ENCODE data around the gene SEMA4C.

The SEMA4C gene

DNA sequence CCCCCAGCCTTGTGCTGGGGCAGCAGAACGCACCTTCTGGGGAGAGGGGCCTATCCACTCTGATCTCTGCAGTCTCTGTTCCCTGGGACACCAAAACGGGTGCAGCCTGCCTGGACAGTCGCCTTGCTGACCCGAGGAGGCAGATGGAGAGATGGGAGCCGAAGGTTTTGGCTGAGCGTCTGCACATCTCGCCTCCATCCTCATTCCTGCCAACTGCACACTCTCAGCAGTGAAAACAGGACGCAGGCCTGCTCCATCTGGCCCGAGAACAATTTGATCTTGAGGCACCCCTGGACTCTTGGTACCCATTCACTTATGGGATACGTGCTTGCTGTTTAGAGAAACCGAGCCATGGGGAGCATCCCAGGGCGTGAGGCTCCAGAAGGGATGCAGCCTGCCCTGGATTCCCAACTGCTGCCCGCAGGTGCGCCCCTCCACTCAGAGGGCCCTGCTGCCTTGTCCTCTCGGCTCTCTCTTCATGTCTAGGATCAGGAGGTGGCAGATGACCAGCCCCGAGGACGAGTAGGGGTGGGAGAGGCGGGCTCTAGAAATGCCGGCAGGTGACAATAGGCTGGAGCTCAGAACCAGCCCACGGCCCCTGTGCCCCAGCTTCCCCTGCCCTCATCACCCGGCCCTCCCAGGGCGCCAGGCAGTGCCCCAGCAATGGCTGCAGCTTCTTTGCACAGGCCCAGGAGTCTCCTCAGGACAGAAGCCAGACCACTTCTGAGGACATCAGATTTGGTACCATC, 9.1 kb upstream of the SEMA4C start:
- DNase-seq = no peak

- no peak for DNase-seq
Observed at GRCh38 chr2:96878171-96878570, 8.3 kb upstream of the SEMA4C start.

- DNase-seq = no peak
Observed at GRCh38 chr2:96877631-96878092, 7.8 kb upstream of the SEMA4C start.

GRCh38 chr2:96877042-96877451, 7.2 kb upstream of the SEMA4C start:
- DNase-seq = no peak

DNA sequence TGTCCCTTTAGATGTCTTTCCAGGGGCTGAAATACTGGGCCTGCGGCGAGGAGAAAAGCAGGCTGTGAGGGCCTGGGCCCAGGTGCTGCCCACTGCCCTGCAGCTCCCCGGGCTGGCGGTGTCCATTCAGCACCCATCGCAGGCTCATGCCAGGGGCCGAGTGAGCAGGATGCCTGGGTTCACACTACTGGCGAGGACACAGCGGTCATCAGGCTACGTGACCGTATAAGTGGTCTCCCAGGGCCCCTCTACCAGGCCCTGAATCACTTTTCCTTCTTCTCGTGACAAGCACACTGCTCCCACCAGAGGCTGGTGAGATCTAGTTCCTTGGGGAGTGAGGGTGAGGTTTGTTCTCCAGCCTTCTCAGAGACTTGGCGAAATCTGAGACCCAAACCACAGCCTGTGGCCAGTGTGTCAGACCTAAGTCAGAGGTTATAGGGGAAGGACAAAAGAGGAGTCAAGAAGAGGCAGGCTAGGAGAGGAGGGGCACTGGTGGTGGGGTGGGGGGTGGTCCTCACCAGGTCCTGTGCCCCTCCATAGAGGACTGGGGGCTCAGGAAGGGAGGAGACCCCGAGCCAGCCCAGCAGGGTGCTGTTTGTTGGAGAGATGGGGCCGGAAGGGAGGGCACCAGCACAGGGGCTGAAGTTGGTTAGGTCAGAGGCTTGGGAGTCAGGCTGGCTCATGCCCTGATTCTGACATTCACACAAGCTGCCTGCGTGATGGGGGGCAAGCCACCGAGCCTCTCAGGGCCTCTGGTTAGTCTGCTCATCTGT, 6.6 kb upstream of the SEMA4C start:
- no peak for DNase-seq

DNA sequence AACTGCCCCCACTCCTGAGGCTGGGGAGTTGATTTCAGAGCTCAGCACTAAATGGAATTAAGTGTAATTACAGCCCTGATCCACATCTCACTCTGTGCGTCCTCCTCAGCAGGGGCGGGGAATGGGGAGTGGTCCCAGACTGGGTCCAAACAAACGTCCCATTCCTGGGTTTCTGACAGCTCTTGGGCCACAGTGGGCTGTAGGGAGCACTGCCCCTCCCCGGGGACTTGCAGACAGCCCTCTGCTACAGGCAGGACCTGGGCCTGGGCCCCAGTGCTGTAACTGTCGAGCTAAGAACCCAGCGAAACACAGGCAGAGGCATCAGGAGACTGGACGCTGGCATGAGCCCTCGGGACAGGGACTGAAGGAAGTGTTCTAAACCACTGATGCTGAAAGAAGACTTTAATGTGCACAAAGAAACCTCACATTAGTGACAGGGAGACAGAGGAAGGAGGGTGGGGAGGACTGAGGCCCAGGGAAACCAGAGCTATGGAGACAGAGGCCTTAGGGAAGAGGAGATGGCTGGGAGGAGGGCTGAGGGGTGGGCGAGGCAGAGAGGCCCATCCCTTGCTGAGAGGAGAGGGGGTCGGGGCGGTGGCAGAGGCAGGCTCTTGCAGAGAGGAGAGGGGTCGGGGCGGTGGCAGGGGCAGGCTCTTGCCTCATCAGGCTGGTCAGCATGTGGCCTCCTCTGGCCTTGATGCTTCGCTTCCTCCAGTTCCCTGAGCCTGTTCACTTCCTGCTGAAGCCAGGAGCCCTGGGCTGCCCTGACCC, 5.8 kb upstream of the SEMA4C start:
- no peak for DNase-seq

- DNase-seq = no peak
Observed at GRCh38 chr2:96874198-96874831, 4.4 kb upstream of the SEMA4C start.

DNA sequence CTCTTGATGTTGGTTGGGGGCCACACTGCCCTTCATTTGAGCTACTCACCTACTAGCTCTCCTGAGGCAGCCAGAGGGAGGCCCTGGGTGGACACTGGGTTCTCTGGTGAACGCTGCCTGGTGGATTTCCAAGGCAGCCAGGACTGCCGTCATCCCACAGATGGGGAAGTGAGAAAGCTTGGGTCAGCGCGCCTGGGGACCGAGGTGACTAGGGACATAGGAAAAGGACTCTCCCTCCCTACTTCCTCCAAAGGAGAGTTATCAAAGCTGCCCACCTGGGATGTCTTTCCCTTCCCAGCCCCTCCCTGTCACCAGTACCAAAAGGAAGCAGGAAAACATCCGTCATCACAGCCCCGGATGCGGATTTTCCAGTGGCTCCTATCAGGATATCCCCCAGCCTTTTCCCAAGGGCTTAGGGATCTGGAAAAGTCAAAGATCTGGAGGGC, 3.8 kb upstream of the SEMA4C start:
- no peak for DNase-seq

DNA sequence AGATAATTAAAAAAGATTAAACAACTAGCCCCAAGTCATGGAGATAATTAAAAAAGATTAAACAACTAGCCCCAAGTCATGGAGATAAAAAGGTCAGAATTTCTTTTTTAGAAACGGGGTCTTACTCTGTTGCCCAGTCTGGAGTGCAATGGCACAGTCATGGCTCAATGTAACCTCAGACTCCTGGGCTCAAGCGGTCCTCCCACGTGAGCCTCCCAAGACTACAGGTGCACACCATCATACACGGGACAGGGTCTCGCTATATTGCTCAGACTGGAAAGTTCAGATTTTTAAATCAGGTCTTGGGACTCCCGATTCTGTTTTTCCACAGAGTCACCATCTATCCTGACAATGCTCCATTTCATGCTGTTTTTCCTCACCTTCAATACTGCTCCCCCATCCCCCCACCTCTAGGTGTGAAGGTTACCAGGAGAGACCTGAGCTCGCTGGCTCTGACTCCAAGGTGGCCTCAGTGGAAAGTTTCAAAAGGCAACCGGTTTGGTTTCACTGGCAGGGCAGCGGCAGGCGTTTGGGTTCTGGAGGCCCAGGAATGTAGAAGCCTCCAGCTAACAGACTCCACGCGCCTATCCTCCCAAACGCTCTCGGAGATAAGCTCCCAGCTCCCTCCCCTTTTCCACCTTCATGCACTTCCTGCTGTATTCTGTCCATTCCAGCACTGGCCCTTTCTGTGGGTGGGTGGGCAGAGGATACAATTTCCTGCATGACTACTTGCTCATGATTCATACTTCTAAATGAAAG, 2.9 kb upstream of the SEMA4C start:
- no peak for DNase-seq

- DNase-seq = no peak
Observed at GRCh38 chr2:96870626-96871255, 861 bp upstream of the SEMA4C start.

DNA sequence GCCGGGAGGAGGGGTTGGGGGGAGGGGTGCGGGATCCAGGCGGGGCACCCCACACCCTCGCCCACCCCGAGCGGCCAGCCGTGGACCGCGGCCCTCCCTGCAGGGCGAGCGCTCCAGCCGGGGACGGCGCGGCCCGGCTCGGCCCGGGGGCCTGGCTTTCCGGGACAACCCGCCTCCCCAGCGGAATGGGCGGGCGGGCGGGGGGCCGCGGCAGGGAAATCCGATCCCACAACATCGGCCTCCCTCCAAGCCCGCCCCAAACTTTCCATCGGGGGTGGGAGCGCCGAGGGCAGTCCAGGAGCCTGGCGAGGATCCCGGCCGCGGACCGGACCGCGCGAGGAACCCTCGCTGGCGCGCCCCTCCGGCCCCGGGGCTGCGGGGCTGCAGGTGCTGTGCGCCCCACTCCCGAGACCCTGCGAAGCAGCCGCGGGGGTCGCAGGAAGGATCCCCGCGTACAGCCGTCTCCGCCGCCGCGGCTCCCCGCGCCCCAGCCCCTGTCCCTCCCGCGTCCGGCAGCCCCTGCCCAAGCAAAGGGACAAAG, 529 bp downstream of the SEMA4C start:
- peak; percentile 27 for DNase-seq

DNA sequence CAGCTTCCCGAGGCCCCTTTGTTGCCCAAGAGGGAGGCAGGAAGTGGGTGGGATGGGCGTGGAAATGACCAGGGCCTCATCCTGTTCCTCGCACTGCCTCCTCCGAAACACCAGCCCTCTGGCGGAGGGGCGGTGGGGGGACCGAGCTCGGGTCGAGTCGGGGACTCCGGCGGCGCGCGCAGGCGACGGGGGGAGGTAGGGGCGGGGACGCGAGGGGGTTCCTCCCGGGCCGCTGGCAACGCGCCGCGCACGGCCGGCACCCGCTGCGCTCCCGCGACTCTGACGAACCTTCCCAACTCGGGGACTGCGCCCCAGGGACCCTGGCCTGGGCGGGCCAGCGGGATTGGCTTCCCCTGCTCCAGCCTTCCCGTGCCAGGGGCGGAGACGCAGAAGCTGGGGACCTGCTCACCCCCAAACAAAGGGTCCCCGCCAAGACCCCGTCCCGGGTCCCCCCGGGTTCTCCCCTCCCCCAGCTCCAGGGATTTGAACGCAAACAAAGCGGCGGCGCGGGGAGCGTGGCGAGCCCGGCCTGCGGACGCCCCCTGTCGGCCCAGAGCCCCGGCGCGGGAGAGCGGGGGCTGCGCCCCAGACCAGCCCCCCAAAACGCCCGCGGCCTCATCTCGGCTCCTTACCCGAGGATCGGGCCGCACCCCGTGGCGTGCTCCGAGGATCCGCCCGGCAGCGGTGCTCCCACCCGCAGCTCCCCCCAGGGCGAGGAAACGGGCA, 1.2 kb downstream of the SEMA4C start:
- peak; percentile 46 for DNase-seq

DNA sequence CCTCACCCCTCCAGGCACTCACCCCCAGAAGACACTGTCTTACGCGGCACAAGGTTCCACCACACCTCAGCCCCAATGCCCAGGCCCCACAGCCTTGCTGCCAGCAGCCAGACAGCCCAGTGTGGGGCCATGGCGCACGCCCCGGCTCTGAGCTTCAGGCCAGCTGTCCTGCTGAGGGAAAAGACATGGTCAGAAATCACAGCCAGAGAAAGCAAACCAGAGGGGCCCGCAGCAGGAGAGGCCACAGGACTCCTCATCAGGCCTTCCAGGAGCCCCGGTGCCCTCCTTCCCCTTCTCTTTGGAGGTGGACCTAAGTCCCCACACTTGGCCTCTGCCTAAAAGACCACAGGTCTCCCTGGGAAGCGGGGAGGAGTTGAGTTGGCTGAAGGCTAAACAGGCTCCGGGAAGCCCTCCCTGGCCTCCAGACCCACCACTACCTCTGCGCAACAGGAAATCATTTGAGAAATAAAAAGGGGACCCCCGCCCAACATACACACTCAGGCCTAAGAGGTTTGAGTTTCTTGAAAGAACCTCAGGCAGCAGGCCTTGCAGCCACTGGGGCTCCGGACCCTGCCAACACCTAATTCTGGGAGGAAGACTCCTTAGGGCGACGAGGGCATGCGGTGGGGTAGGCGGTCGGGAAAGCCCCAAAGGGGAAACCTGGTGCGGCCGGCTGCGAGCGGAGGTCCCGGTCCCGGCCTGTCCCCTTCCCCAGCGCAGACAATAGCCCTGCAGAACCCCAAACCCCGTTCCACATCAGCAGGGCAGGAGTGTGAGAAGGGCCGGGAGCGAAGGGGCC, 1.9 kb downstream of the SEMA4C start:
- no peak for DNase-seq

DNA sequence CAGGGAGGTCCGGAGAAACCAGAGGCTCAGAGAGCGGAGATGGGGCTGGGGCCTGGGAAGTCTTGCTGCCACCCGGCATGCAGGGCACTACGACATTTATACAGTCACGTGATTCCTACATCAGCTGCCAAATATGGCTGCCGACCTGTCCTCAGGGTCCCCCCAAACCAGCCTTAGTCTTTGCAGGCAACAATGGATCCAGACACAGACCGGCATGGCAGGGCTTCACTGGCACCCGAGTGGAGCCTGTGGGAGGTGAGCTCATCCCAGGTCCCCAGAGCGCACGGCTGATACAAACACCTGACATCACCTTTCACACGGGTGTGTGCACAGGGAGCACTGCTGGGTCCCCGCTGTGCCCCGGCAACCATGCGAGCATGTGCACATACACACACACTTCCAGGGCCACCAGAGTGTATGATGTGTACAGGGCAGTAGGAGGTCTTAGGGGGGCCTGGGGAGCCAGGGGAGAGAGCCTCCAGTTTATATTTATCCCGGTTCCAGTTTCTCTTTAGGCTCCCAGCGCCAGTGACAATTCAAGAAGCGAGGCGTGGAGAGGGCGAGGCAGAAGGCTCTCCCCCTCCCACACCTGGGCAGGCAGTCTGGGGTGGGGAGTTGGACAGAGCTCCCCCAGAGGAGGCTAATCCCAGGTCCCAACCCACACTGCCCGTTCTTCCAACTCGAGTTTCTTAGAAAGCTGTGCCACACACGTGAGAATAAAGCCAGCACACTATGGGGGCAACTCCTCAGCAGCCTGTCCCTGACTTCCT, 2.7 kb downstream of the SEMA4C start:
- no peak for DNase-seq

DNA sequence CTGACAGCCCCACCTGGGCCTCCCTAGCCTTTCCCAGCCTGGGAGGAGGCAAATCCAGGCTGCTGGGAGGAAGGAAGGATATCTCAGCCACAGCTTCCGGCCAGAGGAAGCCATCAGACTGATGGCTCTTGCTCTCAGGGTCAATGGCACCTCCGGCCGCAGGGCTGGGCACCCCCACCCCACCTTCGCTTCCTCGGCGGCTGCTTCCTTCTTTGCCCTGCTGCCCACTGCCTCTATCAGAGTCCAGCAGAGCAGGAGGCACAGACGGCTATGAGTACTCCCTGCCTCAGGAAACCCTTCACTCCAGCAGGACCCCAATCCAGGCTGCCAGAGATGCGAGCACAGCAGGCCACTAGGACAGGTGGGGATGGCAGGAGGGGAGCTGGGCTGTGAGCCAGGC, 3.3 kb downstream of the SEMA4C start:
- DNase-seq = no peak

GRCh38 chr2:96866149-96866548, 3.7 kb downstream of the SEMA4C start:
- no peak for DNase-seq

DNA sequence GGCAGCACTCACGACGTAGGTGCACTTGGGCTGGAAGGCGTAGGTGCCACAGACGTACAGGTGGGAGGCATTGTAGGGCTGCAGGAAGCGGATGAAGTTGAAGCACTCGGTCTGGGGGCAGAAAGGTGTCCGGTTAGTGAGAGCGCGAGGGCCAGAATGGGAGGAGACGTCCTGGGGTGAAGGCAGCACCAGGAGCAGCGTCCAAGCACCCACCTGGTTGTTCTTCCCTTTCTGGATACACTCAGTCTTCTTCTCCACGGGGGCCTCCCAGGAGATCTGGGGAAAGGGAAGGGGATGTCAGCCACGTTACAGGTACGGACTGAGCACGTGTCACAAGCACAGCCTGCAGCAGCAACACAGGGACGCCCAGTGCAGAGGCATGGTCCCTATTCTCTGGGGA, 4.2 kb downstream of the SEMA4C start:
- no peak for DNase-seq

DNA sequence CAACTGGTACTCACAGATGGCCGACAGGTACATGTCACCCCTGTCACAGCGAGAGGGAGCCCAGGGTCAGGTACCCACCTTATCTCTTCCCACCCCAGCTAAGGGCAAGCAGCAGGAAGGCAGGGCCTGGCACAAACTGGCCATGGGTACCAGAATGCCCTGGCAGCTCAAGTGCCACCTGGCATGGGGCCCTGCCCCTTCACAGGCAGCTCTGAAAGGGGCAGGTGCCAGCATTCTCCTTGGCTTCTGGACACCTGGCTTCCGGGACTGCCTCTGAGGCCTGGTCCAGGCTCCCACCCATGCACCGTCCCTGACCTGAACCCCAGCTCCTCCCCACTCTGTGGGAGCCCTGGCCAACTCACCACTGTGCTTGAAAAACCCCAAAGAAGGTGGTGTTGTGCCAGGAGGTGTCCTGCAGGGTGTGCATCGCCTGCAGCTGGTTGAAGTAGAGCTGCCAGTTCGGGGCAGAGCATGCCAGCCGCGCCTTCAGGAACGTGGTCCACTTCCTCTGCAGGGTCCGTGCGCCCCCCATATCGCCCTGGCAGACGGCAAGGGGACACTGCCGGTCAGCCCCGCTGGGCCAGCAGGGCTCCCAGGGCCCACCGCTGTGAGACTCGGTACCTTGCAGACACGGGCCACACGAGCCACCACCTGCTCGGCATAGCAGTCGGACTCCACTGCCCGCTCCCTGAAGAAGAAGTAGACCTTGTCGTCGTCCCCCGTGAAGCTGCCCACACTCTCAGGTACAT, 5.4 kb downstream of the SEMA4C start:
- peak; percentile 69 for DNase-seq

Measured in NCI-H2029 (cell line).